PC-3 (cell line): ENCODE data around the gene SAMSN1.

Experiments
- CTCF ChIP-seq: fragments of 300-600 bp; sonication (generic); conservative IDR thresholded peaks from 2 replicates; pipeline ENCODE4 v1.5.1; 2017; ENCODE audit warnings: antibody characterized with exemption, low read depth, mild to moderate bottlenecking, low read length
- EZH2 ChIP-seq: fragments of 300-600 bp; sonication (generic); IDR thresholded peaks from one replicate; pipeline ENCODE4 v1.6.1; 2017; ENCODE audit warnings: antibody characterized with exemption, mild to moderate bottlenecking, low read length; ENCODE audit not compliant: unreplicated experiment
- EZH2phosphoT487 ChIP-seq: fragments of 300-600 bp; sonication (generic); IDR thresholded peaks from 2 replicates; pipeline ENCODE4 v1.6.1; 2018; ENCODE audit warnings: mild to moderate bottlenecking, antibody characterized with exemption, low read length, borderline replicate concordance

GRCh38 chr21:14542638-14543037 lies 3.5 kb downstream of the SAMSN1 start:
- TF ChIP-seq CTCF (no peak), EZH2 (no peak), EZH2phosphoT487 (no peak)
